ENCODE measurements around the gene KRTAP10-2.
"Not testable (repeated sequence)": the region's sequence is repeated elsewhere in the genome, so short reads cannot be mapped to it uniquely, and the experiment has no call there.

Gene KRTAP10-2

GRCh38 chr21:44568261-44568660 is 17.0 kb upstream of the KRTAP10-2 start:
- no peak overlapping the region for H3K4me3 ChIP-seq (ENCODE audit: low read depth, low read length)

- H3K4me3 ChIP-seq (ENCODE audit: low read depth, low read length): no peak overlapping the region
Observed at GRCh38 chr21:44567481-44568171, 16.3 kb upstream of the KRTAP10-2 start.

- no peak overlapping the region for H3K4me3 ChIP-seq (ENCODE audit: low read depth, low read length)
Observed at GRCh38 chr21:44566403-44566802, 15.1 kb upstream of the KRTAP10-2 start.

- H3K4me3 ChIP-seq (ENCODE audit: low read depth, low read length): no peak overlapping the region
Observed at GRCh38 chr21:44564886-44565598, 13.7 kb upstream of the KRTAP10-2 start.

GRCh38 chr21:44564099-44564498 is 12.8 kb upstream of the KRTAP10-2 start:
- H3K4me3 ChIP-seq (ENCODE audit: low read depth, low read length): no peak overlapping the region

- no peak within 1 kb of the TSS for H3K4me3 ChIP-seq (ENCODE audit: low read depth, low read length)
Observed at GRCh38 chr21:44558695-44559094, 7.4 kb upstream of the KRTAP10-2 start, which contains the start of gene KRTAP10-3. Gene KRTAP10-3, minus strand, starts transcription at chr21:44558795. Its CDS starts 80 bp downstream, at chr21:44558715.

- not testable (repeated sequence) for H3K4me3 ChIP-seq (ENCODE audit: low read depth, low read length)
Observed at GRCh38 chr21:44558329-44558675, 7.0 kb upstream of the KRTAP10-2 start.

- no peak overlapping the region for H3K4me3 ChIP-seq (ENCODE audit: low read depth, low read length)
Observed at GRCh38 chr21:44557491-44558328, 6.4 kb upstream of the KRTAP10-2 start.

GRCh38 chr21:44556879-44557278 is 5.6 kb upstream of the KRTAP10-2 start:
- no peak overlapping the region for H3K4me3 ChIP-seq (ENCODE audit: low read depth, low read length)

- H3K4me3 ChIP-seq (ENCODE audit: low read depth, low read length): no peak overlapping the region
Observed at GRCh38 chr21:44555200-44555875, 4.0 kb upstream of the KRTAP10-2 start.

GRCh38 chr21:44552681-44553080 is 1.4 kb upstream of the KRTAP10-2 start:
- H3K4me3 ChIP-seq (ENCODE audit: low read depth, low read length): no peak overlapping the region

- no peak overlapping the region for H3K4me3 ChIP-seq (ENCODE audit: low read depth, low read length)
Observed at GRCh38 chr21:44552136-44552535, 831 bp upstream of the KRTAP10-2 start.

GRCh38 chr21:44550807-44551206 is 498 bp downstream of the KRTAP10-2 start:
- no peak overlapping the region for H3K4me3 ChIP-seq (ENCODE audit: low read depth, low read length)

GRCh38 chr21:44550285-44550684 is 1.0 kb downstream of the KRTAP10-2 start:
- not testable (repeated sequence) for H3K4me3 ChIP-seq (ENCODE audit: low read depth, low read length)

- H3K4me3 ChIP-seq (ENCODE audit: low read depth, low read length): no peak overlapping the region
Observed at GRCh38 chr21:44549525-44550211, 1.6 kb downstream of the KRTAP10-2 start.

GRCh38 chr21:44548922-44549321 is 2.4 kb downstream of the KRTAP10-2 start:
- H3K4me3 ChIP-seq (ENCODE audit: low read depth, low read length): no peak overlapping the region

GRCh38 chr21:44548381-44548780 is 2.9 kb downstream of the KRTAP10-2 start:
- no peak overlapping the region for H3K4me3 ChIP-seq (ENCODE audit: low read depth, low read length)

- H3K4me3 ChIP-seq (ENCODE audit: low read depth, low read length): no peak overlapping the region
Observed at GRCh38 chr21:44547656-44548331, 3.5 kb downstream of the KRTAP10-2 start.

GRCh38 chr21:44544566-44544965 is 6.7 kb downstream of the KRTAP10-2 start:
- H3K4me3 ChIP-seq (ENCODE audit: low read depth, low read length): no peak overlapping the region

GRCh38 chr21:44542716-44543115 is 8.6 kb downstream of the KRTAP10-2 start:
- no peak overlapping the region for H3K4me3 ChIP-seq (ENCODE audit: low read depth, low read length)

Measured in iPS-11a (cell line).